ENCODE data around the gene LMF1. TPM values are rescaled to one million over a fixed set of nuclear protein-coding genes. Genes with fewer than 3 reads are reported as not detected.

LMF1 gene
- total and polyA plus RNA-seq, 9 of the 15 experiments (the other 6 are each of a cell fraction or from before 2014, with no cell fraction given) = 0.11 to 1.6 (median 0.55) TPM; not detected in 1

GRCh38 chr16:839643-840408 is 131.0 kb downstream of the LMF1 start (continued):
- no peak for TF ChIP-seq ZNF354B (CRISPR knock-in tag; IDR thresholded peaks at IDR 0.05)
- TF ChIP-seq HLTF (IDR thresholded peaks at IDR 0.05) = no peak
- no peak for TF ChIP-seq LEF1 (IDR thresholded peaks at IDR 0.05)
- TF ChIP-seq FOXM1 (IDR thresholded peaks at IDR 0.05; ENCODE audit: low read depth) = no peak
- no peak for TF ChIP-seq FOXM1 (CRISPR knock-in tag; IDR thresholded peaks at IDR 0.05; ENCODE audit: low read depth)
- TF ChIP-seq KDM4B (IDR thresholded peaks at IDR 0.05; ENCODE audit: borderline replicate concordance in 2 of 2, low read depth in 1 of 2) = no peak
- no peak for TF ChIP-seq IRF1 (CRISPR knock-in tag; IDR thresholded peaks at IDR 0.05; ENCODE audit: borderline replicate concordance)
- no peak for TF ChIP-seq ZNF408 (CRISPR knock-in tag; IDR thresholded peaks at IDR 0.05; ENCODE audit: low read depth)
- TF ChIP-seq NFATC3 (IDR thresholded peaks at IDR 0.05) = no peak

- FAIRE-seq (no peak), ATAC-seq (no peak), DNase-seq (ENCODE audit: extremely low read depth in 1 of 4, low spot score in 3 of 4) (no peak)
- Histone ChIP-seq H3K36me3 (ENCODE audit: control insufficient read depth, insufficient read depth, low read length) (no peaks in the 10 kb centered on the region), H3K27me3 (ENCODE audit: control insufficient read depth in 2 of 2, insufficient read depth in 2 of 2, low read length in 2 of 2) (peaks cover 13 to 60% of the 10 kb centered on the region in 2 experiments; a peak in 4 of 5 replicates), H4K20me1 (replicated peaks; ENCODE audit: control insufficient read depth, insufficient read depth, low read length) (no peaks in the 10 kb centered on the region), H3K9me1 (ENCODE audit: control insufficient read depth, insufficient read depth, low read length) (no peaks in the 10 kb centered on the region), H3K4me1 (replicated peaks in 1 of 2; ENCODE audit: control insufficient read depth in 2 of 2, insufficient read depth in 2 of 2, low read length in 2 of 2) (peaks cover 0 to 39% of the 10 kb centered on the region in 2 experiments; a peak in 2 of 5 replicates), H3K9me3 (replicated peaks; ENCODE audit: control insufficient read depth, insufficient read depth, low read depth, low read length) (peaks cover 1% of the 10 kb centered on the region; the same call in 1 of the 2 replicates), H3K4me2 (ENCODE audit: insufficient read depth, low read length) (no peak overlapping the region), H3K9ac (ENCODE audit: insufficient read depth in 1 of 2, low read depth in 2 of 2, low read length in 2 of 2) (no peak overlapping the region), H3K27ac (ENCODE audit: extremely low read depth, low read depth, low read length) (no peak overlapping the region), H3K79me2 (ENCODE audit: control insufficient read depth, insufficient read depth, low read length) (no peaks in the 10 kb centered on the region), H3K4me3 (no peak overlapping the region), H2AFZ (ENCODE audit: low read depth, low read length) (no peak overlapping the region)
- POLR2A ChIA-PET = no interaction called here
- BruUV-seq (replicated peaks) = no TSS peak
- CTCF ChIA-PET (ENCODE audit: low intra/inter-chr PET ratio) = no interaction called here
- 7% methylated on average over 11 of the region's 14 CpGs for WGBS (ENCODE audit: insufficient coverage, low coverage, missing lambda C conversion rate)
- intact Hi-C loops (cut with micrococcal nuclease) (no loop called here), in situ Hi-C loops (cut with MboI) (no loop called here)
- TF ChIP-seq ZFP30 (CRISPR knock-in tag; IDR thresholded peaks at IDR 0.05; ENCODE audit: borderline replicate concordance) = no peak
- TF ChIP-seq ZNF77 (CRISPR knock-in tag; IDR thresholded peaks at IDR 0.05) = no peak
- TF ChIP-seq EZH2 (IDR thresholded peaks at IDR 0.05; ENCODE audit: borderline replicate concordance, low read depth, low read length) = no peak
- no peak for TF ChIP-seq ASH1L (IDR thresholded peaks at IDR 0.05; ENCODE audit: borderline replicate concordance, low read depth, partially characterized antibody)
- no peak for TF ChIP-seq ZFP91 (CRISPR knock-in tag; IDR thresholded peaks at IDR 0.05)
- no peak for TF ChIP-seq SAP30 (IDR thresholded peaks at IDR 0.05; ENCODE audit: borderline replicate concordance, insufficient read depth, low read depth, low read length, poor library complexity, severe bottlenecking)
- TF ChIP-seq ELK3 (CRISPR knock-in tag; IDR thresholded peaks at IDR 0.05) = no peak
- no peak for TF ChIP-seq CREB3 (tag; conservative IDR thresholded peaks at IDR 0.05; ENCODE audit: low read depth)
Measured at GRCh38 chr16:838741-839140, 132.0 kb downstream of the LMF1 start.

Measured in K562 (cell line).